ENCODE results near the gene MAGI2.

MAGI2 gene

GRCh38 chr7:79359827-79360226 lies 93.6 kb downstream of the MAGI2 start:
- DNase-seq: no peak

- no peak for DNase-seq
Measured at GRCh38 chr7:79357101-79357500, 96.4 kb downstream of the MAGI2 start.

GRCh38 chr7:79353720-79354468 lies 99.6 kb downstream of the MAGI2 start:
- DNase-seq: no peak

GRCh38 chr7:79352323-79352722 lies 101.1 kb downstream of the MAGI2 start:
- no peak for DNase-seq

GRCh38 chr7:79347351-79347750 lies 106.1 kb downstream of the MAGI2 start:
- no peak for DNase-seq

- no peak for DNase-seq
Measured at GRCh38 chr7:79341902-79342301, 111.6 kb downstream of the MAGI2 start.

GRCh38 chr7:79340212-79340611 lies 113.3 kb downstream of the MAGI2 start:
- no peak for DNase-seq

- no peak for DNase-seq
Measured at GRCh38 chr7:79339208-79339925, 114.1 kb downstream of the MAGI2 start.

GRCh38 chr7:79337717-79338116 lies 115.8 kb downstream of the MAGI2 start:
- DNase-seq: no peak

GRCh38 chr7:79334841-79335240 lies 118.6 kb downstream of the MAGI2 start:
- DNase-seq: no peak

- no peak for DNase-seq
Measured at GRCh38 chr7:79334334-79334733, 119.1 kb downstream of the MAGI2 start.

GRCh38 chr7:79332091-79332490 lies 121.4 kb downstream of the MAGI2 start:
- no peak for DNase-seq

GRCh38 chr7:79329464-79329863 lies 124.0 kb downstream of the MAGI2 start:
- no peak for DNase-seq

- no peak for DNase-seq
Measured at GRCh38 chr7:79320741-79321473, 132.6 kb downstream of the MAGI2 start.

GRCh38 chr7:79319369-79319768 lies 134.1 kb downstream of the MAGI2 start:
- no peak for DNase-seq

- no peak for DNase-seq
Measured at GRCh38 chr7:79317728-79318127, 135.7 kb downstream of the MAGI2 start.

GRCh38 chr7:79312022-79312421 lies 141.4 kb downstream of the MAGI2 start:
- no peak for DNase-seq

GRCh38 chr7:79308192-79308591 lies 145.3 kb downstream of the MAGI2 start:
- DNase-seq: no peak

- no peak for DNase-seq
Measured at GRCh38 chr7:79307376-79307775, 146.1 kb downstream of the MAGI2 start.

- no peak for DNase-seq
Measured at GRCh38 chr7:79304711-79305110, 148.8 kb downstream of the MAGI2 start.

- no peak for DNase-seq
Measured at GRCh38 chr7:79302293-79302692, 151.2 kb downstream of the MAGI2 start.

GRCh38 chr7:79301419-79301818 lies 152.0 kb downstream of the MAGI2 start:
- DNase-seq: no peak

GRCh38 chr7:79300573-79300972 lies 152.9 kb downstream of the MAGI2 start:
- no peak for DNase-seq

Data from activated naive CD4-positive, alpha-beta T cell (primary cell).